GM12874 (cell line): ENCODE measurements around the gene UBE2C.

Experiments used
- TF ChIP-seq, protein P1 (sequence below): IDR thresholded peaks from 2 replicates; pipeline ENCODE4 v1.5.1; 2011; ENCODE audit warnings: low read depth, mild to moderate bottlenecking, control low read depth, low read length, moderate library complexity; ENCODE audit not compliant: insufficient read depth

The UBE2C gene

DNA sequence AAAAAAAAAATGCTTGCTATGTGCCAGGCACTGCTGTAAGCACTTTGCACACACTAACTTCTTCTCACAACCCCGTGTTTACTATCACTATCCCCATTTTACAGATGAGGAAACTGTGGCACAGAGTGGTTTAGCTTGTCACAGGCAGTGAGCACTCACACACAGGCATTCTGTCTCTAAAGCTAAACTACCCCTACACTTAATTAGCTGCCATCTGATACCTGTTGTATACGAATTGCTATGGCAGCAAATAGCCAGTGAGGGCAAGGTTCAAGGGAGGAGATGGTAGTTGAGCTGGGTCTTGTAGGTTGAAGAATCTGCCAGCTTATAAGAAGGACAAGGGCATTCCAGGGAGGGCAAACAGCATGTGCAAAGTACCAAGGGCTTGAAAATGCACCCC is 9.5 kb downstream of the UBE2C start:
- TF ChIP-seq, protein P1, sequence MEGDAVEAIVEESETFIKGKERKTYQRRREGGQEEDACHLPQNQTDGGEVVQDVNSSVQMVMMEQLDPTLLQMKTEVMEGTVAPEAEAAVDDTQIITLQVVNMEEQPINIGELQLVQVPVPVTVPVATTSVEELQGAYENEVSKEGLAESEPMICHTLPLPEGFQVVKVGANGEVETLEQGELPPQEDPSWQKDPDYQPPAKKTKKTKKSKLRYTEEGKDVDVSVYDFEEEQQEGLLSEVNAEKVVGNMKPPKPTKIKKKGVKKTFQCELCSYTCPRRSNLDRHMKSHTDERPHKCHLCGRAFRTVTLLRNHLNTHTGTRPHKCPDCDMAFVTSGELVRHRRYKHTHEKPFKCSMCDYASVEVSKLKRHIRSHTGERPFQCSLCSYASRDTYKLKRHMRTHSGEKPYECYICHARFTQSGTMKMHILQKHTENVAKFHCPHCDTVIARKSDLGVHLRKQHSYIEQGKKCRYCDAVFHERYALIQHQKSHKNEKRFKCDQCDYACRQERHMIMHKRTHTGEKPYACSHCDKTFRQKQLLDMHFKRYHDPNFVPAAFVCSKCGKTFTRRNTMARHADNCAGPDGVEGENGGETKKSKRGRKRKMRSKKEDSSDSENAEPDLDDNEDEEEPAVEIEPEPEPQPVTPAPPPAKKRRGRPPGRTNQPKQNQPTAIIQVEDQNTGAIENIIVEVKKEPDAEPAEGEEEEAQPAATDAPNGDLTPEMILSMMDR, result no peak

DNA sequence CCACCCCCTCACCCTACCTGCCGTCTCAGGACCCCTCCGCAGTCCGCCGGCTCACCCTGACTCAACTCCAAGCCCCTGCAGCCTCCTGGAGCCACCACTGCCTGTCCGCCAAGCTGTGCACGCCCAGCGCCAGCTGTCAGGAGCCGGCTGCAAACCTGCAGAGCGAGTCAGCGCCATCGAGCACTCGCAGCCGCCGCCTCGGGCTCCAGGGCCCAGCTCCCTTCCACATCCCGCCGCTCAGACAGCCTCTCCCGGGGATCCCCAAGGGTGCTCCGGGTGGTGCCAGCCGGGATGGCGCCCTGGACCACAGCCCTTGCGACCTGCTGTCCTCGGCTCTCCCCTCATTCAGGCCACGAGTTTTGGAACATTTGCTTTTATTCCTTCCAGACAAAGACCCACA is 10.4 kb downstream of the UBE2C start:
- TF ChIP-seq, protein P1, result no peak

DNA sequence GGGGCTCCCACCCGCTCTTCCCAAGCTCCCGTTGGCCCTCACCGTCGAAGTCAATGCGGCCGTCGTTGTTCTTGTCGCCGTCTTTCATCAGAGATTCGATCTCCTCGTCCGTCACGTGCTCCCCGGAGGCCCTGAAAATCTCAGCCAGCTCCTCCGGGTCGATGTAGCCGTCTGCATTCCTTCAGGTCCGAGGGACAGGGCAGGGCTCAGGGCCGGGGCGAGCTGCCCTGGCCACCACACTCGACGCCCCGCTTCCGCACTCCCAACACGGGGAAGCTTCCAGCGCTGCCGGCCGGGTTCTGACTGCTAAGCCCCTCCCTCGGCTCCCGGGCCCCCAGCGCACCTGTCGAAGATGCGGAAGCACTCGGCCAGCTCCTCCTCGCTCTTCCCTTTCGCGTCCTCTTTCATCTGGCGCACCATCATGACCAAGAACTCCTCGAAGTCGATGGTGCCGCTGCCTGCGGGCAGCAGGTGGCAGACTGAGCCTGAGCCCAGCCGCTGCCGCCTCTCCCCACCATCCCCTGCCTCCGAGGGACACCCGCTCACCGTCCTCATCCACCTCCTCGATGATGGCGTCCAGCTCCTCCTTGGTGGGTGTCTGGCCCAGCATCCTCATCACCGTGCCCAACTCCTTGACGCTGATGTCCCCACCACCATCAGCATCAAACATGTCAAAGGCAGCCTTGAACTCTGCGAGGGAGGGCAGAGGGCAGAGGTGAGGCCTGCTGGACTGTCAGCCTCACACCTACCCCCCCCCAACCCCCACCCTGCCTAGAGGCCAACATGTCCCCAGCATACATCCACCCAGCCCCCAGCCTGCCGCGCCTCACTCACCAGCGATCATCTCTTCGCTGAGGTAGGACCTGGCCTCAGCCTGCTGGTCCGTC is 11.7 kb downstream of the UBE2C start:
- TF ChIP-seq, protein P1, result peak; percentile 42

DNA sequence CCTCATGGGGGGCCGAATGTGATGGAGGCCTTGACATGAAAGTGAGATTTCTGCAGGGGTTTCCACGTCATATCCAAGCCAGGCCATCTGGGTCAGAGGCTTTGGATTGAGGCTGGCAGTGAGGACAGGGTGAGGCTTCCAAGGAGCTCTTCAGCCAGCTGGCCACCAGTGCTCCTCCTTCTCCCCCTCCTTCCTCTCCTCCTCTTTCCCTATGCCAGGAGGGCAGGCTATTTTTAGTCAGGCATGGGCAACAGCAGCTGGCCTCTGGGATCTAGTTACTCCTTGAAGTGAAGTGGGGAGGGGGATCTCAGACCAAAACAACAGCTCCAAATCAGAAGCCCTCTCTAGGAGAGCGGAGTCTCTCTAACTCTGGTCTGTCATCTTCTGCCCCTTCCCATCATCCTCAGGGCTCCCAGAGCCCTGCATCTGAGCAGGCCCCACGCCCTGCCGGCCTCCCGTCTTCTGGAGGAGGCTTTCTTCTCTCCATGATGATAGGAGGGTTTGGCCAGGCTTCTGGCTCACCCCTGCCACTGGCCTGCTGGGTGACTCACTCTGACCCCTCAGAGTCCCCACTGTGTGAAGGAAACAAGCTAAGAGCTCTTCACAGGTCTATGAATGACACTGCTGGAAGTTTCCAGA is 14.1 kb downstream of the UBE2C start:
- TF ChIP-seq, protein P1, result no peak

DNA sequence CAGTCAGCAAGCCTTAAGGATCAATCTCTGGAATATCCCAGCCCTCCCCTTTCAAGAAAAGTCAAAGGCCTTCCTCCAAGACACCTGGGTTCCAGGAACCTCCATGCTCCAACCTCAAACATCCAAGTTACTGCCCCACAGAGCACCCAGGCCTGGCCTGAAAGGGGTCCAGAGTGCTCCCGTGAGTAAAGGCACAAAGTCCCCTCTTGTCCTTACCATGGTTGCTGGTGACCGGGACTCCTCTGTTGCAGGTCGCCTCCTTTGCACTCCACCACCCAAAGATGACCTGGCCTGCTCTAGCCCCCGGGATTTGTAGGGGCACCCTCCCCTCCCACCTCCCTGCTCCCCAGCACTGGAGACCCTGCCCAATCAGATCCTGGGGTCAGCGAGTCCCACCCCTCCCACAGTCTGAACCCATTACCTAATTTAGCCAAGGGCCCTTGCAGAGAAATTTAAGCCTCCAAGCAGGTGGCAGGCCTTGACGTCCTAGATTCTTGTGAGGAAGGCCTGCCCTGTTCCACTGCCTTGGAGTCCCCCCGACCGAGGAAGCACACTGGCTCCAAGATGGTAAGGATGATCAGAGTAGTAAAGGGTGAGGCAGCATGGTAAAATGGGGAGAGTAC is 14.7 kb downstream of the UBE2C start, which contains the start of gene TNNC2:
TSS of gene TNNC2 (minus strand) at position 283 of the 623 bp plus-strand sequence. CDS start at position 219, 64 bp downstream.
- TF ChIP-seq, protein P1, result no peak

DNA sequence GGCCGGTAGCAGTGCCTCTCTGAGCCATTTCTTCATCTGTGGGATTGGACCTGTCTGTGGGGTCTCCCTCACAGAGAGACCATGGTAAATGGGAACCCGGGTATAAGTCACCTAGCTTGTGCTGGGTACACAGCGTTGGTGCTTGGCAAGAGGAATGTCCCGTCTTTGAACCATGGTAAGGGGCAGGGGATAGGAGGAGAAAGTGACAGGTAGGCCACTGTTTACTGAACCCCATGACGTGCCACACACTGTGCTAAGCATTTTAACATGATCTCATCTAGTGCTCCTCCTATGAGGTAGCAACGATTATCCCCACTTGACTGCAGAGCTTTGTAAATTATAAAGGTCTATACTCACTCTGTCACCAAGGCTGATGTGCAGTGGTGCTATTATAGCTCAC is 15.3 kb downstream of the UBE2C start:
- TF ChIP-seq, protein P1, result no peak

DNA sequence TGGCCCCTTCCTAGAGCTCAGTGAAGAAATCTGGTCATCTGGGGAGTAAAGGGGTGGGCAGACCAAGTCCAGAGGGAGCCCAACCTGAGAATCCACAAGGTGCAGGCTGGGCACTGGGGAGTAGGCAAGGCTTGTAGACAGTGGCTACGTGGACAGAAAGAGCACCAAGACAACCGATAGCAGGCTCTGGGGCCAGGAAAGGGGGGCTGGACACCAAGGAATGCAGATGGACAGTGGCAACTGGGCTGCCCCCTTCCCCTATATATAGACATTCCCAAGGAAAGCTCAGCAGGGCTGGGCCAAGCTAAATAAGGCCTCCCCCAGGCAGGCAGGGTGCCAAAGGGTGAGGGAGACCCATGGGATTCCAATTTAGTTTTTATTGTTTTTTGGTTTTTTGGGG is 16.1 kb downstream of the UBE2C start:
- TF ChIP-seq, protein P1, result no peak
